ENCODE measurements around the gene MBNL2.

DNA sequence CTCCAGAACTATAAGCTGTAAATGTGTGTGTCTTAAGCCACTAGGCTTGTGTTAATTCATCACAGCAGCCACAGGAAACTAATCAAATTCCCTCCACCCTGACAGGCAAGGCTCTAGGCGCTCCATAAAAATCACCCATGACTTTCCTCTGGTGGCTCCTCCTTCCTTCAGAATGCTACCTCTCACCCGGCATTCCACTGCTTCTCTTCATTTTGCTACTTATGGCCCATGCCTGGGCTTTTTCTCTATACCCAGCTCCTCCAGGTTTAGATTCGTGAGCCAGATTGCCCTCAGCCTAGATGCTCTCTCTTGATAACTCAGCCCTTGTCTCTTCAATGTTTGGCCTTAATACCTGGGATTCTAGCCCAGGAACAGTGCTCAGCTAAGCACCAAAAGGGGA is 36.4 kb upstream of the MBNL2 start:
- TF ChIP-seq, protein P1, sequence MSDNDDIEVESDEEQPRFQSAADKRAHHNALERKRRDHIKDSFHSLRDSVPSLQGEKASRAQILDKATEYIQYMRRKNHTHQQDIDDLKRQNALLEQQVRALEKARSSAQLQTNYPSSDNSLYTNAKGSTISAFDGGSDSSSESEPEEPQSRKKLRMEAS (IDR thresholded peaks at IDR 0.05; ENCODE audit: low read depth, low read length), result no peak
- no peak for TF ChIP-seq ETV6 (conservative IDR thresholded peaks at IDR 0.05 in 1 of 2, IDR thresholded peaks at IDR 0.05 in 1 of 2; ENCODE audit: borderline replicate concordance in 1 of 2, low read depth in 1 of 2)
- TF ChIP-seq, protein P2, sequence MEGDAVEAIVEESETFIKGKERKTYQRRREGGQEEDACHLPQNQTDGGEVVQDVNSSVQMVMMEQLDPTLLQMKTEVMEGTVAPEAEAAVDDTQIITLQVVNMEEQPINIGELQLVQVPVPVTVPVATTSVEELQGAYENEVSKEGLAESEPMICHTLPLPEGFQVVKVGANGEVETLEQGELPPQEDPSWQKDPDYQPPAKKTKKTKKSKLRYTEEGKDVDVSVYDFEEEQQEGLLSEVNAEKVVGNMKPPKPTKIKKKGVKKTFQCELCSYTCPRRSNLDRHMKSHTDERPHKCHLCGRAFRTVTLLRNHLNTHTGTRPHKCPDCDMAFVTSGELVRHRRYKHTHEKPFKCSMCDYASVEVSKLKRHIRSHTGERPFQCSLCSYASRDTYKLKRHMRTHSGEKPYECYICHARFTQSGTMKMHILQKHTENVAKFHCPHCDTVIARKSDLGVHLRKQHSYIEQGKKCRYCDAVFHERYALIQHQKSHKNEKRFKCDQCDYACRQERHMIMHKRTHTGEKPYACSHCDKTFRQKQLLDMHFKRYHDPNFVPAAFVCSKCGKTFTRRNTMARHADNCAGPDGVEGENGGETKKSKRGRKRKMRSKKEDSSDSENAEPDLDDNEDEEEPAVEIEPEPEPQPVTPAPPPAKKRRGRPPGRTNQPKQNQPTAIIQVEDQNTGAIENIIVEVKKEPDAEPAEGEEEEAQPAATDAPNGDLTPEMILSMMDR (IDR thresholded peaks at IDR 0.05 in 2 of 3, conservative IDR thresholded peaks at IDR 0.05 in 1 of 3; ENCODE audit: control insufficient read depth in 2 of 3, extremely low read depth in 1 of 3, insufficient read depth in 1 of 3, low read depth in 3 of 3, low read length in 3 of 3), result no peak
- TF ChIP-seq EZH2 (IDR thresholded peaks at IDR 0.05; ENCODE audit: borderline replicate concordance, control insufficient read depth, low read depth, low read length), result no peak
- no peak for TF ChIP-seq HCFC1 (IDR thresholded peaks at IDR 0.05; ENCODE audit: low read length)
- no peak for TF ChIP-seq BMI1 (IDR thresholded peaks at IDR 0.05; ENCODE audit: borderline replicate concordance)
- TF ChIP-seq BCL11A (IDR thresholded peaks at IDR 0.05; ENCODE audit: low read depth, low read length), result no peak
- TF ChIP-seq, protein P3, sequence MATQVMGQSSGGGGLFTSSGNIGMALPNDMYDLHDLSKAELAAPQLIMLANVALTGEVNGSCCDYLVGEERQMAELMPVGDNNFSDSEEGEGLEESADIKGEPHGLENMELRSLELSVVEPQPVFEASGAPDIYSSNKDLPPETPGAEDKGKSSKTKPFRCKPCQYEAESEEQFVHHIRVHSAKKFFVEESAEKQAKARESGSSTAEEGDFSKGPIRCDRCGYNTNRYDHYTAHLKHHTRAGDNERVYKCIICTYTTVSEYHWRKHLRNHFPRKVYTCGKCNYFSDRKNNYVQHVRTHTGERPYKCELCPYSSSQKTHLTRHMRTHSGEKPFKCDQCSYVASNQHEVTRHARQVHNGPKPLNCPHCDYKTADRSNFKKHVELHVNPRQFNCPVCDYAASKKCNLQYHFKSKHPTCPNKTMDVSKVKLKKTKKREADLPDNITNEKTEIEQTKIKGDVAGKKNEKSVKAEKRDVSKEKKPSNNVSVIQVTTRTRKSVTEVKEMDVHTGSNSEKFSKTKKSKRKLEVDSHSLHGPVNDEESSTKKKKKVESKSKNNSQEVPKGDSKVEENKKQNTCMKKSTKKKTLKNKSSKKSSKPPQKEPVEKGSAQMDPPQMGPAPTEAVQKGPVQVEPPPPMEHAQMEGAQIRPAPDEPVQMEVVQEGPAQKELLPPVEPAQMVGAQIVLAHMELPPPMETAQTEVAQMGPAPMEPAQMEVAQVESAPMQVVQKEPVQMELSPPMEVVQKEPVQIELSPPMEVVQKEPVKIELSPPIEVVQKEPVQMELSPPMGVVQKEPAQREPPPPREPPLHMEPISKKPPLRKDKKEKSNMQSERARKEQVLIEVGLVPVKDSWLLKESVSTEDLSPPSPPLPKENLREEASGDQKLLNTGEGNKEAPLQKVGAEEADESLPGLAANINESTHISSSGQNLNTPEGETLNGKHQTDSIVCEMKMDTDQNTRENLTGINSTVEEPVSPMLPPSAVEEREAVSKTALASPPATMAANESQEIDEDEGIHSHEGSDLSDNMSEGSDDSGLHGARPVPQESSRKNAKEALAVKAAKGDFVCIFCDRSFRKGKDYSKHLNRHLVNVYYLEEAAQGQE (IDR thresholded peaks at IDR 0.05; ENCODE audit: low read depth, low read length), result no peak
- no peak for TF ChIP-seq NFYA (IDR thresholded peaks at IDR 0.05; ENCODE audit: borderline replicate concordance, low read depth, low read length)
- TF ChIP-seq, protein P4, sequence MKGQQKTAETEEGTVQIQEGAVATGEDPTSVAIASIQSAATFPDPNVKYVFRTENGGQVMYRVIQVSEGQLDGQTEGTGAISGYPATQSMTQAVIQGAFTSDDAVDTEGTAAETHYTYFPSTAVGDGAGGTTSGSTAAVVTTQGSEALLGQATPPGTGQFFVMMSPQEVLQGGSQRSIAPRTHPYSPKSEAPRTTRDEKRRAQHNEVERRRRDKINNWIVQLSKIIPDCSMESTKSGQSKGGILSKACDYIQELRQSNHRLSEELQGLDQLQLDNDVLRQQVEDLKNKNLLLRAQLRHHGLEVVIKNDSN (IDR thresholded peaks at IDR 0.05; ENCODE audit: borderline replicate concordance, extremely low read length, insufficient read depth, low read depth, low read length), result no peak
- TF ChIP-seq GABPA (IDR thresholded peaks at IDR 0.05; ENCODE audit: low read depth), result no peak
- TF ChIP-seq BHLHE40 (IDR thresholded peaks at IDR 0.05; ENCODE audit: borderline replicate concordance in 1 of 2, low read depth in 2 of 2, low read length in 1 of 2), result no peak

All from GM12878 (cell line).